GM21528 (cell line): Measurements from ENCODE around the gene MKLN1.

Experiments used
- ATAC-seq: cut with Tn5 transposase; IDR thresholded peaks from one replicate; pipeline ENCODE4 v1.9.1; 2021; ENCODE audit warnings: mild to moderate bottlenecking, moderate library complexity; ENCODE audit not compliant: unreplicated experiment, low FRiP score

Gene MKLN1

DNA sequence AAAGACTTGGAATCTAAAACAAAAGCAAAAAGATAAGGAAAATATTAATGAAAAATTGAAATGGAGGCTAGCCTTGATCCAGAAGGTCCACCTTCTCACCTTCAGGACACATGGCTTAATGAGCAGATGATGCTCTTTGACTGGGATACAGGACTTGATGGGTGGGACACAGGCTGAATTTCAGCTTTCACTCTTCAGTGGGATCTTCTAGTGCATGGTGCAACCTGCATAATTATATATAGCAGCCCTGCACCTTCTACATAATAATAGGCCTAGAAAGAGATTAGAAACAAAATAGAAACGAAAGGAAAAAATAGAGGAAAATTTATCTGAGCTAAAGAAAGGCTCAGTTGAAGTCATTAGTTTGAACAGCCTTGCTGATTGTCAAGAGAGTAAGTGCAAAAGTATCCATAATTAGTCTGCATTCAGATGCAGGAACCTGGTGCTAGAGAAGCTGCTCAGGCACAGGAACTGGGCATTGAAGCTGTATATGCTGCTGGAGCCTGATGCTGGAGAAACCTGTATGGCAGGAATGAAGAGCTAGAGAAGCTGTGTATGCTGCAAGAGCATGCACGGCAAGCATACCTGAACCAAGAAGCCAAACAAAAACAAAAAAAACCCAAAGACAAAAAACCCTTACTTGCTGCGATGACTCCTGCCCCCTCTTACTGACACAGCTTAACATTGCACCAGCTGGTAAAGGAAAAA is 19.4 kb downstream of the MKLN1 start:
- no peak for ATAC-seq

DNA sequence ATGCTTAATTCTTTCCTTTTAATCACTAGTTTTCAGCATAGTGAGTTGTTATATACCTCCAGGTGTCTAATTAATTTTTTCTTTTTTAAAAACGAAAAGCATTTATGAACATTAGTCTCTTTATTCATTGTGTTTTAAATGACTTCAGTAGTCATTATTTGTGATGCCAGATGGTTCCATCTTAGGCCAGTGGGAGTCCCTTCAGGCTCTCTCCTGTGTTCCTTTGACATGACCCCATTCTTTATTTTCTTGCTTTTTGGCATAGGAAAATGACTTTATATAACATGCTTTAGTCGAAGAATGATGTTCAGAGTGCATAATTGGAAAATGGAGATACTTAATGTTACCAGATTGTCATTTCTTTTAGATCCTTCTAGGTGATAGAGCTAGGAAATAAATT is 24.4 kb downstream of the MKLN1 start:
- no peak for ATAC-seq

DNA sequence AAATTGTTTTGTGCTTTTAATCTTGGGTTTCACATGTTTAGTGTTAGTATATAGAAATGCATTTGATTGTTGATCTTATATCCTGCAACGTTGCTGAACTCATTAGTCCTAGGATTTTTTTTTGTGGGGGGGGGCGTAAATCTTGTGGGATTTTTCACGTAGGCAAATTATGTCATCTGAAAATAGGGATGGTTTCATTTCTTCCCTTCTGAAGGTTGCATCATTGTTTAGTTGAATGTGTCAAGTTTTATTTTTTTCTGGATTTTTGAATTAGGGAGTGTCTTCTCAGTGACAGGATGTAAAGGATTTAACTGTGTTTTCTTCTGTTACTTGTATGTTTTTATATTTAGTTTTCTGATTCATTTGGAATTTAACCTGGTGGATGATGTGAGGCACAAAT is 26.7 kb downstream of the MKLN1 start:
- no peak for ATAC-seq

DNA sequence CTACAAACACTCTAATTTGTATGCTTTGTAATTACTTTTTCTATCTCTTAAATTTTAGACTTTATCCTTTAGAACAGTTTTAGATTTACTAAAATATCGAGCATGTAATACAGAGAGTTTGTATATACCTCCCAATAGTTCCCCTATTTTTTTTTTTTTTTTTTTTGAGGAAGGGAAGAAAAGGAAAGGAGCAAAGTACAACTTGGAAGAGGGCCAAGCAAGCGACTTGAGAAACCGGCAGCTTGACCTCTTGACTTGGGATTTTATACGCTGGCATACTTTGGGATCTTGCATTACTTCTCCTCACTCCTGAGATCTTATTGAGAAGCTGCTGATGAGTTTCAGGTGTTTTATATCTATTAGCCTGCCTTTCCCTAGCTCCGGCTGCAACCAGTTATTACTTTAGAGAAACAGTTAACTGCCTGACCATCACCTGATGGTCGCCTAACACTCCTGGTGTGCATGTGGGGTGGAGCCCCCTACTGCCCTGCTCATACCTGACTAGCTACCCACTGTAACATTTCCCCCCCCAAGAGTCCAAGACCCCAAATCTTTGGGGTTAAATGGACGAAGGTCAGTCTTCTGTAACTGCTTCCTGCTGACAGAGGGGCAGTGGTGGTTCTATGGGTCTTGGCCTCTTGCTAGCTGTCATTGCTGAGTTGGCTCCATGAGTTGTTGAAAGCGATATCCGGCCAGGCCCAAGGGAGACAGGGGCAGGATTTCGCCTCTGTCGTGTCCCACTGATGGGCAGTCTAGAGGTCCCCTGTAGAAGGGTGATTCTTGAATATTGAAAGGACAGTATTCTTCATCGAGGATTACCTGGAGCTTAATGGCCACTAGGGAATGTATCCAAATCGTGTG is 28.5 kb downstream of the MKLN1 start:
- ATAC-seq: no peak

GRCh38 chr7:131357282-131357880 is 29.7 kb downstream of the MKLN1 start:
- ATAC-seq: no peak

DNA sequence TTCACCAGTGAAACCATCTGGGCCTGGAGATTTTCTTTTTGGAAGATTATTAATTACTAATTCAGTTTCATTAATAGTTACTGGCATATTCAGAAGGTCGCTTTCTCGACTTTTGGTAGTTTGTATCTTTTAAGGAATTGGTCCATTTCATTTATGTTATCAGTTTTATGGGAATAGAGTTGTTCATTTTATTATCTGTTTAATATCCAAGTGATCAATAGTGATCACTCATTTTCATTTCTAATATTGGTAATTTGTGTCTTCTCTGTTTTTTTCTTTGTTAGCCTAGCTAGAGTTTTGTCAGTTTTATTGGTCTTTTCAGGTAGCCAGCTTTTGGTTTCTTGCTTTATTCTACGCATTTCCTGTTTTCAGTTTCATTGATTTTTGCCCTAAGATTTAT is 31.0 kb downstream of the MKLN1 start:
- no peak for ATAC-seq

GRCh38 chr7:131359136-131359776 is 31.6 kb downstream of the MKLN1 start:
- ATAC-seq: no peak

DNA sequence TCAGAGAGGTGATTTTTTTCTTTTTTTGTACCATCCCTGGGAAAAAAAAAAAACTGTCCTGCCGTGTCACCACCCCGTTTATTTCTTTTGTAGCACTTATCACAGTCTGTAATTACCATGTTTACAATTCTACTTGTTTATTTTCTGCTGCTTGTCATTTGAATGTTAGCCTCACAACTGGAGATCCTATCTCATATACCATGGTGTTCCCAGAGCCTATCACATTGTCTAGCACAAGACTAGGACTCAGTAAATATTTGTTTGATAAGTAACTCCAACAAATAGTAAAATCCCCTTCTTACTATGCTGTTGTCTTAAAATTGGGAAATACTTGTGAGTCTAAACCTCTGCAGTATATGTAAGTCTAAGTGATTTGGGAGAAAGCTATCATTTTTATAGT is 36.0 kb downstream of the MKLN1 start:
- no peak for ATAC-seq

- no peak for ATAC-seq
Observed at GRCh38 chr7:131364767-131365344, 37.2 kb downstream of the MKLN1 start.

DNA sequence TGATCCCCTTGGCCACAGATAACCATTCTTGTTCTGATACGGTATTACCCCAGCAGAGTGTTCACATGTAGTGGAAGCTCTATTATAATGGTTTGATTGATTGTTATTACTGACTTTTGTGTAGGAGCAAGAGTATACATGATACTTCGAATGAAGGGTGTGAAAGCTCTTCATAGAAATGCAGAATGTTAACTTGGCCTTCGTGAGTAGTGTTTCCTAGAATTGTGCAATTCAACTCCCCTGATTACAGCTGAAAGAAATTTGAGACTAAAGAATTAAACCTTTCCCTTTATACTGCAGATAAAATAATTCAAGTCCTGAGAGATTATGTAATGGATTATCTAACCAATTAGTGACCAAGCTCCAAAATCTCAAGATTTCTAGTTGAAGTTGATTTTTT is 38.2 kb downstream of the MKLN1 start:
- no peak for ATAC-seq

DNA sequence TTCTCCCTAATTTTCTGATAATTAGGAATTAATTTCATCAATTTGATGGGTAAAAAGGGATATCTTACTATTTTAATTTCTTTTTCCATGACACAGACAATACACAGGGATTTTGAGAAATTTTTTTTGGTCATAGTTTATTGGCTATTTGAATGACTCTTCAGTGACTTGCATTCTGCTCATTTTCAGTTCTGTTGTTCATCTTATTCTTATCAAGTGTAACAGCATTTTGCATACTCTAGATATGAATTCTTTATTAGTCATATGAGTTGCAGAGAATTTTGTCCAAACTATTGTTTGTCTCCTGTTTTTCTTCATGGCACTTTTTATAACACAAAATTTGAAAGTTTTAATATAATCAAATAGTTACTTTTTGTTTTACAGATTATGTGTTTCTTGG is 41.7 kb downstream of the MKLN1 start:
- ATAC-seq: no peak

DNA sequence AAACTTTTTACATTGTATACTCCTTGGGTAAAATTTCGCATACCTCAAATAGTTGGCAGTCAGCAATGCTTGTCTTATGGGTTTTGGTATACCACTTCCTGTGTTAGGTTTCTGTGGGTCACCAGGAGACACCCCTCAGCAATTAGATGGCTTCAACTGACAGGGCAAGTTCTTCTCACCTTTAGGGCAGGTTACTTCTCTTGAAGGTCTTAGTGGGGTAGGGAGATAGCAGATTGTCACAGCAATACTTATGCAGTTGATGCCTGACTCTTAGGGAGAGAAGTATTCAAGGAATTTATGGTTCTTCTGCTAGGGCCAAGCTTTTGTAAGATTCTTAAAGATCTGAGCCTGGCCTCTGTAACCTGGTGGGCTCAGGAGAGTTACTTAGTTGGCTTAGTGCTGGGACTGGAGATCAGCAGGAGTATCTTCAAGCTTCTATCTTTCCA is 42.9 kb downstream of the MKLN1 start:
- ATAC-seq: peak; percentile 85

- ATAC-seq: no peak
Observed at GRCh38 chr7:131371411-131371810, 43.7 kb downstream of the MKLN1 start.

DNA sequence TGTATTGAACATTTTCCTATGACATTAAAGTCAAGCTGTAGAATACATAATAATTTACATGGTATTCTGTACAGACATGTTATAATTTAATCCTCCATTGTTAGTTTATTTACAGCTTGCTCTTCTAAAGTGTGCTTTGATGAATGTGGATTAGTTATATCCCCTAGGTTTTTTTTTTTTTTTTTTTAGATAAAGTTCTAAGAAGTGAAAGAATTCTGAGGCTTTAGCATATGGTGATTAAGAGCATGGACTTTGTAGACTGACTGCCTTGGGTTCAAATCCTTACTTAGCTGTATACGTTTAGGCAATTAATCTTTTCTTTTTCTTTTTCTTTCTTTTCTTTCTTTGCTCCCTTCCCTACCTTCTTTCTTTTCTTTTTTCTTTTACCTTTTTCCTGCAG is 44.9 kb downstream of the MKLN1 start:
- ATAC-seq: no peak

GRCh38 chr7:131374821-131375220 is 47.1 kb downstream of the MKLN1 start:
- ATAC-seq: no peak

GRCh38 chr7:131381069-131381838 is 53.6 kb downstream of the MKLN1 start:
- ATAC-seq: no peak

DNA sequence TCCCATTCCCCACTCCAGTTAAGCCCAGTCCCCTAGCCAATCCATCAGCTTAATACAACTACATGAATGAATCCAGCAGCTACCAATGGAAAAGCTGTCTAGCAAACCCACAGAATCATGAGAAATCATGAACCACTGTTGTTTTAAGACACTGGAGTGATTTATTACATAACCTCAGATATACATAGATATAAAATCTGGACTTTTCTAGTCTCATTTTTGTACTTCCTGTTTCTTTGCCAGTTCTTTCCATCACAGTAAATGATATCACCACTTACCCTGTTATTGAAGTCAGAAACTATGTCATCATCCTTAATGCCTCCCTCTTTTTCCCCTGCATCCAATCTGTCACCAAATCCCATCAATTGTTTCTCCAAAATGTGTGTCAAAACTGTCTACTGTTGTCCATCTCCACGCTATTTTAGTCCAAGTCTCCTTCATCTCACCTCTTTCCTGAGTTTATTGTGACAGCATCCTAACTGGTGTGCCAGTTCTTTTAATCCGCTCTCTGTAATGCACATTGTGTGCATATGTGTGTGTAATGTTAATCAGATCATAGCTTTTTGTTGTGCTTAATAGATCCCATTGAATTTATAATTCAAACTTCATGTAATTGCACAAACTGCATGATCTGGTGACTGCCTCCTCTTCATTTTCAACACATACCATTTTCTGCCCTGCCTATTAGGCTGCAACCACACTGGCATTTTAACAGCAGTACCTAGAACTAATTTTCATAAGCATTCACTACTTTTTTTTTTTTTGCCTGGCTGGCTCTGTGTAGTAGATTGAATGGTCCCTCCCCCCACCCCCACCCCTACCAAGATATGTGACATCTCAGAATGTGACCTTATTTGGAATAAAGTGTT is 56.0 kb downstream of the MKLN1 start:
- ATAC-seq: no peak

DNA sequence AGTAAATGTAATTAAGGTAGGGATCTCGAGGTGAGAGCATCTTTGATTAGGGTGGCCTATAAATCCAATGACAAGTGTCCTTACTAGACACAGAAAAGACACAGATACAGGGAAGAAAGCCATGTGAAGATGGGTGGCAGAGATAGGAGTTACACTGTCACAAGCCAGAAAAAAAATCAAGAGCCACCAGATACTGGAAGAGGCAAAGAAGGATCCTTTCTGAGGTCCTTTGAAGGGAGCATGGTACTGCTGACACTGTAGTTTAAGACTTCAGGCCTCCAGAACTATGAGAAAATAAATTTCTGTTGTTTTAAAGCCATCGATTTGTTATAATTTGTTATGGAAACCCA is 56.6 kb downstream of the MKLN1 start:
- no peak for ATAC-seq

- ATAC-seq: no peak
Observed at GRCh38 chr7:131385039-131385605, 57.4 kb downstream of the MKLN1 start.
